ENCODE results near the gene ZBTB7A.
A peak's percentile ranks its signal among the peaks of the same experiment; 100 is the strongest.

Gene ZBTB7A

GRCh38 chr19:4066176-4066606 is 508 bp downstream of the ZBTB7A start:
- no peak for DNase-seq

GRCh38 chr19:4065430-4066175 is 1.1 kb downstream of the ZBTB7A start:
- peak; percentile 97 for DNase-seq

- DNase-seq = no peak
Measured at GRCh38 chr19:4064496-4065260, 2.0 kb downstream of the ZBTB7A start.

- no peak for DNase-seq
Measured at GRCh38 chr19:4064149-4064495, 2.6 kb downstream of the ZBTB7A start.

- DNase-seq = no peak
Measured at GRCh38 chr19:4063369-4064148, 3.1 kb downstream of the ZBTB7A start.

- no peak for DNase-seq
Measured at GRCh38 chr19:4062419-4063368, 4.0 kb downstream of the ZBTB7A start.

- DNase-seq = peak; percentile 97
Measured at GRCh38 chr19:4061683-4062418, 4.8 kb downstream of the ZBTB7A start.

GRCh38 chr19:4061178-4061682 is 5.5 kb downstream of the ZBTB7A start:
- no peak for DNase-seq

- DNase-seq = no peak
Measured at GRCh38 chr19:4060621-4061177, 6.0 kb downstream of the ZBTB7A start.

- no peak for DNase-seq
Measured at GRCh38 chr19:4059891-4060620, 6.6 kb downstream of the ZBTB7A start.

- DNase-seq = no peak
Measured at GRCh38 chr19:4059453-4059871, 7.2 kb downstream of the ZBTB7A start.

GRCh38 chr19:4058693-4059452 is 7.8 kb downstream of the ZBTB7A start:
- no peak for DNase-seq

GRCh38 chr19:4057931-4058692 is 8.6 kb downstream of the ZBTB7A start:
- DNase-seq = no peak

GRCh38 chr19:4055209-4055552 is 11.5 kb downstream of the ZBTB7A start:
- DNase-seq = no peak

GRCh38 chr19:4054441-4055208 is 12.1 kb downstream of the ZBTB7A start:
- DNase-seq = no peak

- DNase-seq = no peak
Measured at GRCh38 chr19:4053423-4054324, 13.0 kb downstream of the ZBTB7A start.

- no peak for DNase-seq
Measured at GRCh38 chr19:4052993-4053422, 13.7 kb downstream of the ZBTB7A start.
